Common myeloid progenitor, CD34-positive (primary cell): ENCODE measurements around the gene RFPL3.

ENCODE experiments used
- CTCF ChIA-PET: fragments of 350-600 bp; sonication (Branson Sonifier 250); formaldehyde crosslinking; loops from one replicate; lab custom pipeline; 2021; ENCODE audit warnings: antibody characterized with exemption; lab: Charles Lee
- POLR2A ChIA-PET: fragments of 350-600 bp; sonication (Branson Sonifier 250); formaldehyde crosslinking; loops from one replicate; lab custom pipeline; 2021; ENCODE audit warnings: antibody characterized with exemption; lab: Charles Lee
- DNase-seq, 3 donors: peaks; one replicate each; pipeline versions ENCODE4 v3.0.0 to v3.0.0-alpha.2; 2013
- H3K27ac ChIP-seq, 2 experiments: 1 replicate in 1 of 2; 2 replicates in 1 of 2; pipeline ENCODE4 v1.7.0; 2013; ENCODE audit warnings: inconsistent platforms in 2 of 2, low read length in 2 of 2, mild to moderate bottlenecking in 2 of 2, low read depth in 1 of 2, moderate library complexity in 1 of 2; ENCODE audit not compliant: severe bottlenecking in 2 of 2, insufficient read depth in 1 of 2, poor library complexity in 1 of 2
- H3K27me3 ChIP-seq, 5 experiments: replicated peaks in 2 of 5; 1 replicate in 3 of 5; 2 replicates in 2 of 5; pipeline versions ENCODE4 v1.6.1 to v1.7.0; 2013; ENCODE audit warnings: low read length in 4 of 5, mild to moderate bottlenecking in 2 of 5, moderate library complexity in 2 of 5, inconsistent platforms in 1 of 5; ENCODE audit not compliant: insufficient read depth in 5 of 5, control insufficient read depth in 4 of 5
- H3K36me3 ChIP-seq, 4 experiments: 1 replicate in 2 of 4; 2 replicates in 2 of 4; pipeline versions ENCODE4 v1.6.1 to v1.7.0; 2013; ENCODE audit warnings: low read length in 3 of 4, control low read depth in 1 of 4, mild to moderate bottlenecking in 1 of 4; ENCODE audit not compliant: control insufficient read depth in 4 of 4, insufficient read depth in 4 of 4
- H3K4me1 ChIP-seq, 4 experiments: 1 replicate in 3 of 4; 2 replicates in 1 of 4; pipeline versions ENCODE4 v1.6.1 to v1.7.1; 2013; ENCODE audit warnings: low read length in 3 of 4, mild to moderate bottlenecking in 3 of 4, control low read depth in 1 of 4, inconsistent platforms in 1 of 4, moderate library complexity in 1 of 4; ENCODE audit not compliant: control insufficient read depth in 4 of 4, insufficient read depth in 4 of 4; ENCODE audit errors: control extremely low read depth in 1 of 4
- H3K4me3 ChIP-seq, 7 experiments: 1 replicate in 4 of 7; 2 replicates in 3 of 7; pipeline versions ENCODE4 v1.5.1 to v1.7.0; 2013; ENCODE audit warnings: mild to moderate bottlenecking in 7 of 7, low read length in 6 of 7, moderate library complexity in 6 of 7, inconsistent platforms in 2 of 7, low read depth in 2 of 7, control low read depth in 1 of 7; ENCODE audit not compliant: insufficient read depth in 4 of 7, control insufficient read depth in 1 of 7; ENCODE audit errors: extremely low read depth in 1 of 7
- H3K9me3 ChIP-seq, 5 experiments: 1 replicate in 4 of 5; 2 replicates in 1 of 5; pipeline versions ENCODE4 v1.6.1 to v1.7.1; 2013; ENCODE audit warnings: low read length in 4 of 5, mild to moderate bottlenecking in 2 of 5, inconsistent platforms in 1 of 5, low read depth in 1 of 5, moderate library complexity in 1 of 5; ENCODE audit not compliant: control insufficient read depth in 4 of 5, insufficient read depth in 2 of 5; ENCODE audit errors: control extremely low read depth in 1 of 5
- WGBS: methylation state at CpG from one replicate; pipeline ENCODE4 v1.1.5; 2013; ENCODE audit not compliant: insufficient coverage; 5-methylcytosine and 5-hydroxymethylcytosine counted together

RFPL3 gene

GRCh38 chr22:32324505-32325415 is 32.9 kb upstream of the RFPL3 start:
- ChIA-PET CTCF (no interaction called here), POLR2A (interaction anchor here (0.6 kb wide), 1 partner anchor 242 kb away, joined by 4 read pairs; no protein-coding TSS in a partner anchor)
- DNase-seq: no peak

GRCh38 chr22:32325416-32325801 is 32.3 kb upstream of the RFPL3 start:
- WGBS: 87% methylated on average over 9 of the region's 9 CpGs

More at GRCh38 chr22:32324505-32325415, 32.9 kb upstream of the RFPL3 start:
- no peaks in the 10 kb centered on the region for H3K9me3 ChIP-seq
- no peaks in the 10 kb centered on the region for H3K4me1 ChIP-seq
- WGBS: 87% methylated on average over 21 of the region's 26 CpGs
- no peaks in the 10 kb centered on the region for H3K36me3 ChIP-seq
- H3K27ac ChIP-seq: no peak overlapping the region
- peaks cover 0 to 3% (median 2%) of the 10 kb centered on the region in 5 experiments for H3K27me3 ChIP-seq
- no peak overlapping the region for H3K4me3 ChIP-seq

GRCh38 chr22:32325811-32326237 is 31.8 kb upstream of the RFPL3 start:
- Histone ChIP-seq H3K4me1 (no peaks in the 10 kb centered on the region), H3K4me3 (no peak overlapping the region), H3K27ac (no peak overlapping the region), H3K27me3 (peaks cover 0 to 2% (median 0%) of the 10 kb centered on the region in 5 experiments), H3K9me3 (no peaks in the 10 kb centered on the region), H3K36me3 (no peaks in the 10 kb centered on the region)
- WGBS: 85% methylated on average over 7 of the region's 7 CpGs
- ChIA-PET POLR2A (no interaction called here), CTCF (no interaction called here)
- DNase-seq: no peak

More at GRCh38 chr22:32325416-32325801, 32.3 kb upstream of the RFPL3 start:
- Histone ChIP-seq H3K27ac (no peak overlapping the region), H3K4me3 (no peak overlapping the region), H3K9me3 (no peaks in the 10 kb centered on the region), H3K36me3 (no peaks in the 10 kb centered on the region), H3K27me3 (peaks cover 0 to 2% (median 0%) of the 10 kb centered on the region in 5 experiments), H3K4me1 (no peaks in the 10 kb centered on the region)
- DNase-seq: peak in 2 of 3 donors; percentile 3 to 7
- ChIA-PET POLR2A (interaction anchor here (0.6 kb wide), 1 partner anchor 242 kb away, joined by 4 read pairs; no protein-coding TSS in a partner anchor), CTCF (no interaction called here)

GRCh38 chr22:32326647-32327046 is 31.0 kb upstream of the RFPL3 start:
- ChIA-PET CTCF (no interaction called here), POLR2A (no interaction called here)
- Histone ChIP-seq H3K36me3 (no peaks in the 10 kb centered on the region), H3K27ac (no peak overlapping the region), H3K9me3 (no peaks in the 10 kb centered on the region), H3K4me1 (no peaks in the 10 kb centered on the region), H3K4me3 (no peak overlapping the region), H3K27me3 (peaks cover 0 to 4% (median 0%) of the 10 kb centered on the region in 5 experiments)
- 89% methylated on average over 10 of the region's 10 CpGs for WGBS
- DNase-seq: no peak

GRCh38 chr22:32327066-32327465 is 30.6 kb upstream of the RFPL3 start:
- WGBS: 83% methylated on average over 3 of the region's 4 CpGs
- peaks cover 0 to 4% (median 0%) of the 10 kb centered on the region in 5 experiments for H3K27me3 ChIP-seq
- no peak for DNase-seq
- no peaks in the 10 kb centered on the region for H3K36me3 ChIP-seq
- H3K4me1 ChIP-seq: no peaks in the 10 kb centered on the region
- no peak overlapping the region for H3K4me3 ChIP-seq
- no peak overlapping the region for H3K27ac ChIP-seq
- no peaks in the 10 kb centered on the region for H3K9me3 ChIP-seq
- POLR2A ChIA-PET: no interaction called here
- CTCF ChIA-PET: no interaction called here

GRCh38 chr22:32327596-32328171 is 30.0 kb upstream of the RFPL3 start:
- H3K4me3 ChIP-seq: no peak overlapping the region
- H3K9me3 ChIP-seq: no peaks in the 10 kb centered on the region
- POLR2A ChIA-PET: no interaction called here
- no peaks in the 10 kb centered on the region for H3K36me3 ChIP-seq
- no peak overlapping the region for H3K27ac ChIP-seq
- CTCF ChIA-PET: no interaction called here
- no peak for DNase-seq
- 91% methylated on average over 10 of the region's 10 CpGs for WGBS
- H3K4me1 ChIP-seq: no peaks in the 10 kb centered on the region
- H3K27me3 ChIP-seq: peaks cover 0 to 4% (median 0%) of the 10 kb centered on the region in 5 experiments
